ENCODE results near the gene TMEM33. TPM values are rescaled to one million over a fixed set of nuclear protein-coding genes. Genes with fewer than 3 reads are reported as not detected.

TMEM33 gene
- total and polyA plus RNA-seq, 2 donors = 12.4 to 54.5 TPM

DNA sequence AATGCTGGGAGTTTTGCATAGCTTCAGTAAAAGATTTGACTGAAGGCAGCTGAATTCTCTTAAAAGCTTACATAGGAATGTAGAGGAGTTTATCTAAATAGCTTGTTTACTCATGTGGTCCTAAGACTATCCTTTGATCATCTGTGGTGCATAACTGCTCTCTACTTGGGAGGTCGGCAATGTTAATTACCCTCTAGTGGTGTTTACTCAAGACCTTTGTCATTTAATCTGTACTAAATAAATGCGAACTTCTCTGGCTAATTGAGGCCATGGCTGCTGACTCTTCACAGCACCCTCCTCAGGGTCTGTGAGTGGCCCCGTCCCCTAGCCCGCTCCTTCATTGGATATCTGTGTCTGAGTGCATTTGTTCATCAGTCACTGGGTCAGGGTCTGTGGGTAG is 13.8 kb upstream of the TMEM33 start:
- WGBS = 66% methylated on average over 4 of the region's 4 CpGs
- Histone ChIP-seq H3K36me3 (ENCODE audit: insufficient read depth) (no peaks in the 10 kb centered on the region), H3K4me1 (ENCODE audit: insufficient read depth) (no peaks in the 10 kb centered on the region), H3K27ac (ENCODE audit: low read depth) (no peak overlapping the region), H3K4me3 (ENCODE audit: low read depth, low read length) (no peak overlapping the region)
- DNase-seq (ENCODE audit: extremely low spot score) = no peak

DNA sequence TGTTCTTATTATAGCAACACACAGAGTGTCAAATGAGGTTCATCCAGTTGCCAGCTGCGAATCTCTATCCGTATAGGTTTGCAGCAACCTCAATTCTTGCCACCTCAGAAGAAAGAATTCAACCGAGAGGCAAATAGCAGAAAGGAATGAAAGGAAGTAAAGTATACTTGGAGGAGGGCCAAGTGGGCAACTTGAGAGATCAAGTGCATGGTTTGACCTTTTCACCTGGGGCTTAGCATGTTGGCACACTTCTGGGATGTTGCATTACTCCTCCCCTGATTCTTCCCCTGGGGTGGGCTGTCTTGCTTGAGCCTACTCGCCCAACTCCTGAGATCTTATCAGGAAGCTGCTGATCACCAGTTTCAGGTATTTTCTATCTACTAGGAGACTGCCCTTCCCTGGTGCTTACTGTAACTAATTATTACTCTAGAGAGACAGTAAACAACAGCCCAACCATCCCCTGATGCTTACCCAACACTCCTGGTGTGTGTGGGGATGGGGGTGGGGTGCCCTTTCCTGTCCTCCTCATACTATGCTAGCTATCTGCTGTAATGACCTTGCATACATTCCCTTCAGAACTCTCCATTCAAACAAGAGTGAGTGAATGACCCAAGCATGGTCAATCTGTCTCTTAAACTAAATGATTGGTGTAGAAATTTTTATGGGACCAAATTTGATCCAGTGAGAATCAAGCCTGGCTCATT is 7.3 kb upstream of the TMEM33 start:
- Histone ChIP-seq H3K27ac (ENCODE audit: low read depth) (no peak overlapping the region), H3K4me3 (ENCODE audit: low read depth, low read length) (no peak overlapping the region), H3K4me1 (ENCODE audit: insufficient read depth) (no peaks in the 10 kb centered on the region), H3K36me3 (ENCODE audit: insufficient read depth) (no peaks in the 10 kb centered on the region)
- whole genome bisulfite sequencing = 78% methylated on average over 4 of the region's 4 CpGs
- DNase-seq (ENCODE audit: extremely low spot score) = no peak

- Histone ChIP-seq H3K27ac (ENCODE audit: low read depth) (no peak overlapping the region), H3K4me1 (ENCODE audit: insufficient read depth) (no peaks in the 10 kb centered on the region), H3K36me3 (ENCODE audit: insufficient read depth) (no peaks in the 10 kb centered on the region), H3K4me3 (ENCODE audit: low read depth, low read length) (no peak overlapping the region)
- no peak for DNase-seq (ENCODE audit: extremely low spot score)
- 84% methylated on average over 7 of the region's 7 CpGs for WGBS
These were observed 4.9 kb upstream of the TMEM33 start for GRCh38 chr4:41930139-41930831.

DNA sequence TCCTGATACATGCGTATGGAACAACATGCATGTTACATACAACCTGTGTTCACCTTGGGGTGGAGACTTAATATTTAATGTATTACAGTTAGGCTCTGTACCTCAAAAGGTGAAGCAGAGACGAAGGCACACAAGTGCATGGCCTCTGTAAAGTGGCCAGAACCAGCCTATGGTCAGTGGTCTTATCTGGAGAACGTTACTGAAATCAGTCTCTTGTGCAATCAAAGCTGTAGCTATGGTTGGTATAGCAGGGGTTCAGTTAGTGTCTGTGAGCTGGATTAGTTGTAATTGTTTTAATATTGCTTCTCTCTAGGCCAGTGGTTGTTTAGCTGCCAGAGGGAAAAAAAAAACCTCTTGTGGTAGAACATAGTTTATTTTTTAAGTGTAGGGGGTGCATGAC is 2.2 kb upstream of the TMEM33 start:
- no peak for DNase-seq (ENCODE audit: extremely low spot score)
- Histone ChIP-seq H3K27ac (ENCODE audit: low read depth) (no peak overlapping the region), H3K4me1 (ENCODE audit: insufficient read depth) (peaks cover 4% of the 10 kb centered on the region), H3K4me3 (ENCODE audit: low read depth, low read length) (no peak overlapping the region), H3K36me3 (ENCODE audit: insufficient read depth) (no peaks in the 10 kb centered on the region)
- 71% methylated on average over 3 of the region's 3 CpGs for WGBS

DNA sequence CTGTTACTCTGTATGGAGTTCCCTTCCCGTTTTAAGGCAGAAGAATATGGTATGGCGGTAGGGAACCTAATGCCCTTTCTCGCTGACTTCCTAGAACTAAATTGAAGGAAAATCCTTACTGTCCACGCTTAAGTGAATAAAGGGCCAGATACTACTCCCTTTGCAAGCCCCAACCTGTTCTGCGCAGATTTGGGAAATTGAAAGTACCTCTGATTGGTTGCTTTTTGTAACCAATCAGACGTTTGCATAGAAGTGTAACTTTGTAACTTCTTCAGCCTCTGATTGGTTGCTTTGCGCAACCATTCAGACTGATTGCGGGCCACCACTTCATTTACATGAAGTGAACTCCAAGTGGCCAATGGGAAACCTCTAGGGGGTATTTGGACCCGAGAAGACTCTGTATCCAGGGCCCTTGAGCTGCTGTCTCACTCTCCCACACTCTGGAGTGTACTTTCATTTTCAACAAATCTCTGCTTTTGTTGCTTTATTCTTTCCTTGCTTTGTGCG is 1.2 kb upstream of the TMEM33 start:
- H3K27ac ChIP-seq (ENCODE audit: low read depth) = no peak overlapping the region
- DNase-seq (ENCODE audit: extremely low spot score) = no peak
- no peaks in the 10 kb centered on the region for H3K36me3 ChIP-seq (ENCODE audit: insufficient read depth)
- no peak overlapping the region for H3K4me3 ChIP-seq (ENCODE audit: low read depth, low read length)
- peaks cover 4% of the 10 kb centered on the region for H3K4me1 ChIP-seq (ENCODE audit: insufficient read depth)
- 93% methylated on average over 10 of the region's 10 CpGs for WGBS

DNA sequence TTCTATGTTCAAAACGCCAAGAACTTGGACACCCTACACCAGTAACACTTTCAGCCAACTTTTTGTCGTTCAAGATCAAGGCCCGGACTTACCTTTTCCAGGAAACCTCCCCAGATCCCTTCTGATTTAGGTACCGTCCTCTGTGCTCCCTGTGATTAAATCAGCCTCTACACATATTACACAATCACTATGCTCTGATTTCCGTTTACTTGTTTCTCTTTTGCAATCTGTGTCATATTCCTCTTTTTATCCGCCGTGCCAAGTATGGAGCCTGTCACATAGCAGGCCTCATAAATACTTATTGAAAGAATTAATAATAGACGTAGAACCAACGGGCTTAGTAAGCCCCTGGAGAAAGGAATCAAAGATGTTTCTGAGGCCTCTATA is 722 bp upstream of the TMEM33 start:
- no peak for DNase-seq (ENCODE audit: extremely low spot score)
- no peak overlapping the region for H3K27ac ChIP-seq (ENCODE audit: low read depth)
- H3K4me1 ChIP-seq (ENCODE audit: insufficient read depth) = peaks cover 4% of the 10 kb centered on the region
- H3K36me3 ChIP-seq (ENCODE audit: insufficient read depth) = no peaks in the 10 kb centered on the region
- H3K4me3 ChIP-seq (ENCODE audit: low read depth, low read length) = no peak overlapping the region
- WGBS = 84% methylated on average over 9 of the region's 9 CpGs

GRCh38 chr4:41935652-41936021 is 408 bp downstream of the TMEM33 start:
- peaks cover 4% of the 10 kb centered on the region for H3K4me1 ChIP-seq (ENCODE audit: insufficient read depth)
- WGBS = 2% methylated on average over 12 of the region's 12 CpGs
- H3K27ac ChIP-seq (ENCODE audit: low read depth) = no peak overlapping the region
- no peaks in the 10 kb centered on the region for H3K36me3 ChIP-seq (ENCODE audit: insufficient read depth)
- DNase-seq (ENCODE audit: extremely low spot score) = no peak
- H3K4me3 ChIP-seq (ENCODE audit: low read depth, low read length) = peak overlapping the region; percentile 95

DNA sequence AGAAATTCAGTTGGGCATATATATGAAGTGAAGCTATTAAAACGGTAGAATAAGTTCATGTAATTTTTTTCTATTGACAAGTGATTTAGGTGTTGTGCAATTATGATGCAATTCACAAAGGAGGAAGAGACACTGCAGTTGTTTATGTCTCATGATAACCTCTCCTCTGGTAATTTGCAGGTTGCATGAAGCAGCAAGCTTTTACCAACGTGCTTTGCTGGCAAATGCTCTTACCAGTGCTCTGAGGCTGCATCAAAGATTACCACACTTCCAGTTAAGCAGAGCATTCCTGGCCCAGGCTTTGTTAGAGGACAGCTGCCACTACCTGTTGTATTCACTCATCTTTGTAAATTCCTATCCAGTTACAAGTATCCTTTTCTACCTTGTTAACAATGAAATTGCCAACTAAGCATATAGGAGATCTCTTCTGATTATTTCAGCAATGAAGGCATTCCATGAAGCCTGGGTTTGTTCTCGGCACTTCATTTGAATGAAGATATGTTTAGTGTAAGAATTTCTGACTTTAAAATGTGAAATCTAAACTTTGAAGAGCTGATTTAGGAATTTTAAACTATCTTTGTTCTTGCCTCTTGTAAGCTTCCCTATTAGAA is 3.9 kb downstream of the TMEM33 start:
- WGBS = 72% methylated on average over 3 of the region's 3 CpGs
- Histone ChIP-seq H3K4me3 (ENCODE audit: low read depth, low read length) (no peak overlapping the region), H3K27ac (ENCODE audit: low read depth) (no peak overlapping the region), H3K36me3 (ENCODE audit: insufficient read depth) (no peaks in the 10 kb centered on the region), H3K4me1 (ENCODE audit: insufficient read depth) (peaks cover 4% of the 10 kb centered on the region)
- no peak for DNase-seq (ENCODE audit: extremely low spot score)

- peaks cover 4% of the 10 kb centered on the region for H3K4me1 ChIP-seq (ENCODE audit: insufficient read depth)
- DNase-seq (ENCODE audit: extremely low spot score) = no peak
- H3K27ac ChIP-seq (ENCODE audit: low read depth) = no peak overlapping the region
- H3K36me3 ChIP-seq (ENCODE audit: insufficient read depth) = no peaks in the 10 kb centered on the region
- no peak overlapping the region for H3K4me3 ChIP-seq (ENCODE audit: low read depth, low read length)
These were observed 5.6 kb downstream of the TMEM33 start for GRCh38 chr4:41940834-41941233.

- Histone ChIP-seq H3K36me3 (ENCODE audit: insufficient read depth) (no peaks in the 10 kb centered on the region), H3K27ac (ENCODE audit: low read depth) (no peak overlapping the region), H3K4me1 (ENCODE audit: insufficient read depth) (no peaks in the 10 kb centered on the region), H3K4me3 (ENCODE audit: low read depth, low read length) (no peak overlapping the region)
- DNase-seq (ENCODE audit: extremely low spot score) = no peak
- WGBS = 88% methylated on average over 2 of the region's 2 CpGs
These were observed 8.3 kb downstream of the TMEM33 start for GRCh38 chr4:41943506-41943905.

- no peak overlapping the region for H3K4me3 ChIP-seq (ENCODE audit: low read depth, low read length)
- H3K36me3 ChIP-seq (ENCODE audit: insufficient read depth) = no peaks in the 10 kb centered on the region
- no peaks in the 10 kb centered on the region for H3K4me1 ChIP-seq (ENCODE audit: insufficient read depth)
- H3K27ac ChIP-seq (ENCODE audit: low read depth) = no peak overlapping the region
- DNase-seq (ENCODE audit: extremely low spot score) = no peak
These were observed 8.9 kb downstream of the TMEM33 start for GRCh38 chr4:41944089-41944488.

DNA sequence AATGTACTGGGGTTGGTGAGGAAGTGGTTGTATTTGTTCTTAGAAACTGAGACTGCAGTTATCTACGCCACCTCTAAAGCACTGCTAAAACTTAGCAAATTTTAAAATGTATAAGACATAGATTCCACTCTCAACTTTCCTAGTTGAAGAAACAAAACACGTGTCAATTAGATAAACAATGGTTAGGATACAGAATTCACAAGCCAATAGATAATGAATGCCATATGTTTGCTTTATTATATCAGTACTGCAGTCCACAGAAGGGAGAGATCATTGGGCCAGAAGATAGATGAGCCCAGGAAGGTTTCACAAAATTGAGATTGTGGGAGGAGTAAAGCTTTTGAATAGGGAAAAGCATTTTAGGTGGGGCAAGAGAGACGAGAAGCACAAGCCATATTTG is 14.3 kb downstream of the TMEM33 start:
- H3K4me1 ChIP-seq (ENCODE audit: insufficient read depth) = no peaks in the 10 kb centered on the region
- no peak overlapping the region for H3K27ac ChIP-seq (ENCODE audit: low read depth)
- no peak for DNase-seq (ENCODE audit: extremely low spot score)
- no peak overlapping the region for H3K4me3 ChIP-seq (ENCODE audit: low read depth, low read length)
- WGBS = 65% methylated on average over 3 of the region's 3 CpGs
- H3K36me3 ChIP-seq (ENCODE audit: insufficient read depth) = peaks cover 4% of the 10 kb centered on the region

GRCh38 chr4:41957634-41958033 is 22.4 kb downstream of the TMEM33 start:
- Histone ChIP-seq H3K4me3 (ENCODE audit: low read depth, low read length) (no peak overlapping the region), H3K27ac (ENCODE audit: low read depth) (no peak overlapping the region), H3K4me1 (ENCODE audit: insufficient read depth) (no peaks in the 10 kb centered on the region), H3K36me3 (ENCODE audit: insufficient read depth) (peaks cover 4% of the 10 kb centered on the region)
- no peak for DNase-seq (ENCODE audit: extremely low spot score)
- 40% methylated on average over 1 of the region's 1 CpG for WGBS

GRCh38 chr4:41963105-41963504 is 27.9 kb downstream of the TMEM33 start:
- no peak for DNase-seq (ENCODE audit: extremely low spot score)
- Histone ChIP-seq H3K27ac (ENCODE audit: low read depth) (no peak overlapping the region), H3K4me3 (ENCODE audit: low read depth, low read length) (no peak overlapping the region), H3K4me1 (ENCODE audit: insufficient read depth) (no peaks in the 10 kb centered on the region), H3K36me3 (ENCODE audit: insufficient read depth) (no peaks in the 10 kb centered on the region)
- 90% methylated on average over 4 of the region's 4 CpGs for WGBS

All from urinary bladder (tissue), 4 donors.